Mucosa of descending colon (tissue), 3 donors: ENCODE measurements around the gene PDIK1L. TPM values are rescaled to one million over a fixed set of nuclear protein-coding genes. Genes with fewer than 3 reads are reported as not detected.

Experiments
- ATAC-seq: fragments of 200-7000 bp; cut with Tn5 transposase; one replicate; pipeline ENCODE4 v1.9.1; 2020; ENCODE audit warnings: mild to moderate bottlenecking, moderate library complexity
- DNase-seq, 3 donors: peaks; one replicate each; pipeline ENCODE4 v3.0.0-alpha.2; 2020
- H3K36me3 ChIP-seq: fragments of 200-600 bp; one replicate; pipeline ENCODE4 v1.8.0; 2021; ENCODE audit warnings: low read depth, mild to moderate bottlenecking
- H3K4me1 ChIP-seq: fragments of 200-600 bp; one replicate; pipeline ENCODE4 v1.8.0; 2021; ENCODE audit warnings: low read depth, mild to moderate bottlenecking
- H3K4me3 ChIP-seq: fragments of 200-600 bp; one replicate; pipeline ENCODE4 v1.8.0; 2021; ENCODE audit warnings: mild to moderate bottlenecking
- H3K9me3 ChIP-seq: fragments of 200-600 bp; one replicate; pipeline ENCODE4 v1.8.0; 2021; ENCODE audit warnings: mild to moderate bottlenecking
- intact Hi-C, 2 donors: fragments of 100-400 bp; cut with DNase I in 1 of 2; cut with micrococcal nuclease in 1 of 2; formaldehyde crosslinking; loops; one replicate each; pipeline versions ENCODE4 v1.11.0 to v1.11.1; 2022; cut with DNase I, micrococcal nuclease
- total RNA-seq, 3 donors: library from RNA; stranded (reverse); fragmentation: NEBNext Ultra II Directional in 2 of 3; extraction: Animal tissue kit (Norgen Biotek cat#: 25700) in 2 of 3; gene quantifications; one replicate each; pipeline versions ENCODE4 v1.2.1 to v1.2.4, GENCODE V29; 2021 to 2023
- TF ChIP-seq, protein P1 (sequence below): fragments of 200-600 bp; IDR thresholded peaks from one replicate; pipeline ENCODE4 v1.8.0; 2022; ENCODE audit warnings: antibody characterized with exemption, mild to moderate bottlenecking
- donor health status: DM: no; HTN: no; CAD: no; lungs with moderate emphysema.
- donor health status: DM: no; HTN: no; CAD: no.
- donor health status: DM: no; HTN: yes; CAD: no.

Gene PDIK1L
- total RNA-seq, 3 donors from 2014 or later = 12.9 to 17.0 (median 15.0) TPM

DNA sequence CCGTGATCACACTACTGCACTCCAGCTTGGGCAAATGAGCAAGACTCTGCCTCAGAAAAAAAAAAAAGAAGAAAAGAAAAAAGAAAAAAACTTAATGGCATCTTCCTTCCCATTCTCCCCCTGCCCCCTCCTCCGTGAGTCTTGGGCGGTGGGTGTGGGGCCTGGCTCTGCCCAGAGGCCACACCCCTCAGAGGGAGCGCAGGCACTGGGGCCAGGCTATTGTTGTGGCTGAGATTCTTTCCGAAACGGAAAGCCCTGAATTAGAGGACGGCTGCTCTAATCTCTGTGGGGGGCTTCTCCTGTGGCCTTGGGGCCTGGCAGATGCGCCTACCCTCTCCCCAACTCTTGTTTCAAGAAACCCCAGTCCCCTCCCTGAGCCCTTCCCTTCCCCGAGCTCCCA, 43.1 kb downstream of the PDIK1L start:
- TF ChIP-seq, protein P1, sequence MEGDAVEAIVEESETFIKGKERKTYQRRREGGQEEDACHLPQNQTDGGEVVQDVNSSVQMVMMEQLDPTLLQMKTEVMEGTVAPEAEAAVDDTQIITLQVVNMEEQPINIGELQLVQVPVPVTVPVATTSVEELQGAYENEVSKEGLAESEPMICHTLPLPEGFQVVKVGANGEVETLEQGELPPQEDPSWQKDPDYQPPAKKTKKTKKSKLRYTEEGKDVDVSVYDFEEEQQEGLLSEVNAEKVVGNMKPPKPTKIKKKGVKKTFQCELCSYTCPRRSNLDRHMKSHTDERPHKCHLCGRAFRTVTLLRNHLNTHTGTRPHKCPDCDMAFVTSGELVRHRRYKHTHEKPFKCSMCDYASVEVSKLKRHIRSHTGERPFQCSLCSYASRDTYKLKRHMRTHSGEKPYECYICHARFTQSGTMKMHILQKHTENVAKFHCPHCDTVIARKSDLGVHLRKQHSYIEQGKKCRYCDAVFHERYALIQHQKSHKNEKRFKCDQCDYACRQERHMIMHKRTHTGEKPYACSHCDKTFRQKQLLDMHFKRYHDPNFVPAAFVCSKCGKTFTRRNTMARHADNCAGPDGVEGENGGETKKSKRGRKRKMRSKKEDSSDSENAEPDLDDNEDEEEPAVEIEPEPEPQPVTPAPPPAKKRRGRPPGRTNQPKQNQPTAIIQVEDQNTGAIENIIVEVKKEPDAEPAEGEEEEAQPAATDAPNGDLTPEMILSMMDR = no peak
- no peak for DNase-seq

DNA sequence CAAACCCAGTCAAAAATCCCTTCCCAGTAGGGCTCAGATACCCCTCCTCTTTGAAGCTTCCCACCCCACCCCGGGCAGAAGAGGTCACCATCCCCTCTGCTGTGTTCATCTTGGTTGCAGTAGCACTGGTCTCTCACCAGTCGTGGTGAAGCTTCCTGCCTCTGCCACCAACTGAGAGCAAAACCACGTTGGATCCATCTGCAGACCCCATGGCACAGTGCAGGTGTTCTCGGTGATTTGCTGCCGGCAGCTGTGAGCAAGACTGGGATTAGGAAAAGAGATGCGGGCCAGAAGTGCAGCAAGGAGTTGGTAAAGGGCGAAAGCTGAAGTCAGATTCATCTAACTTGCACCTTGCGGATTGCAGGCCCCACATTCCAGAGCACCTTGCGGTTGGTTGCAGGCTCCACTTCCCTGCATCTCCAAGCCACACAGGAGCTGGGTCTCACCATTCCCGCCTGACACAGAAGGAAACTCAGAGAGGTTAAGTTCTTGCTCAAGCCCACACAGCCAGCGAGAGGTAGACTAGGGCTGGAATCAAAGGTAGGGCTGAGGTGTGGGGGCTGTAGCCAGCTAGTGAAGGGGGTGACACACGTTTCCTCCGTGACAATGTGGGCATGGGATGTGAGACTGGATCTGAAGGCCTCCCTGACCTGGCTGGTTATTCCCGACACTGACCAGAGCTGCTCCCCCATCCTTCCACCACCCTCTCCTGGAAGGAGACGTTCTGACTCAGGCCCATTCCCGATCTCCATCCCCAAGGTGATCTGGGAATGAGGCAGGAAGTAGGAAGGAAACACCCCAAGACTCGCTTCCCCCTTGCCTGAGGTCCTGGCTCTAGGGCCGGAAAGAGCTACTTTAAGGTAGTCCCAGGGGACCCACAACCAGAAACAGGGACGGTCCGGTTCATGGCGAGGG, 44.0 kb downstream of the PDIK1L start:
- TF ChIP-seq, protein P1 = no peak
- H3K9me3 ChIP-seq = no peaks in the 10 kb centered on the region
- H3K4me1 ChIP-seq = no peaks in the 10 kb centered on the region
- no peaks in the 10 kb centered on the region for H3K36me3 ChIP-seq
- no peak overlapping the region for H3K4me3 ChIP-seq
- intact Hi-C loops = no loop called here
- ATAC-seq = no peak
- DNase-seq = no peak

More for the DNA sequence above, 43.1 kb downstream of the PDIK1L start:
- Histone ChIP-seq H3K4me3 (no peak overlapping the region), H3K36me3 (no peaks in the 10 kb centered on the region), H3K9me3 (no peaks in the 10 kb centered on the region), H3K4me1 (no peaks in the 10 kb centered on the region)
- ATAC-seq = no peak
- intact Hi-C loops = no loop called here

DNA sequence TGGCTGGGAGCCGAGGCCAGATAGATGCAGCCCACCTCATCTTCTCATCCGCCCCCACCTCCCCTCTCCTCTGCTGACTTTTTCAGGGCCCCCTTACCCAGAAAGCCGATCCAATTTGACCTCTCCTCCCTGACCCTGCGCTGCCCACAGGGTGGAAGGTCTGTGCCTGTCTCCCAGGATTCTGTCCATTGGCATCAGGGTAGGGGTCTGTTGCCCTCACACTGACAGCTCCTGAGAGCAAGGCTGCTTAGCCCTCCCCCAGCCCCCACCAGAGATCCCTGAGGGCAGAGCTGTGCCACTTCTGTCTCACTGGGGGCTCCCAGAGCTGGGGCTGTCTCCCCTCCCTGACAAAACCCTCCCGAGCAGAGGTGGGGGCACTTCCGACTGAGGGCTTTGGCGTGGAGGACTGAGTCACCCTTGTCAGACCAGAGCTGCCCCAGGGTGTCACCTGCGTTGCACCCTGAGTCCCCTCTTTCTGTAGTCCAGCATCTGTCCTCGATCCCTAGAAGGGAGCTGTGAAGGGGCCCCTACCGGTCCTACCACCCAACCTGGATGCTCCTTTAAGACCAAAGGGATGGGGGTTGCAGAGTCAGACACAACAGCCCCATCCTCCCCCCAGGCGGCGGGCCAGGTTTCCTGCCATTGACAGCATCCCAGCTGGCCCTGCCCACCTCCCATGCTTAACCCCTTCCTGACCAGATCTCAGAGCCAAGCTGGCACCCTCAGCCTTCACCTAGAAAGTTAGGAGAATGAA, 44.8 kb downstream of the PDIK1L start:
- TF ChIP-seq, protein P1 = no peak
- H3K4me1 ChIP-seq = peaks cover 4% of the 10 kb centered on the region
- no peaks in the 10 kb centered on the region for H3K9me3 ChIP-seq
- H3K4me3 ChIP-seq = no peak overlapping the region
- ATAC-seq = no peak
- intact Hi-C loops = no loop called here
- no peak for DNase-seq
- no peaks in the 10 kb centered on the region for H3K36me3 ChIP-seq

DNA sequence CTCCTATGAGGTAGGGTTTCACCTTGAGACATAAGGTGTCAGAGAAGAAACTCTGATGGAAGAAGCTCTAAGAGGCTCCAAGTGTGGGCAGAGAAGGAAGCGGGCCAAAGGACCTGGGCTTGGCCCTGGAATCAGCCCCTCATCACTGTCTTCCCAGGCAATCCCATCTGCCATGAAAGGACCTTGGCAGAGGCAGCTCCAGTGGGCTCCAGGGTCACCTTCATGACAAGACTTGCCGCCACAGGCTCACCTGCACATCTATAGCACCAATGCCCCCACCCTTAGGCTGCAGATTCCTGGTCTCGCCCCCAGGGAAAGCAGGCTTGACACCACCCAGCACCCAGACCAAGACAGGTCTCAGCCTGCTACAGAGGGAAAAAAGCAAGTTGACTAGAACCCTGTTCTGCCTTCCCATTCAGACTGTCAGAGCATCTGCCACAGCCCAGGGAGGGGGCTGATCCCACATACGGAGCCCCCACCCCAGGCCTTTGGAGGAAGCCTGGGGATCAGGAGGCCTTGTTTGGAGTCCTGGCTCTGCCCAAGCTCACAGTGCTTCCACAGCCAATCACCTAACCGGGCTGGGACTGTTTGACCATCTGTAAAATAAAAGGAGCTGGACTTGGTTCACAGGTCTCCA, 46.8 kb downstream of the PDIK1L start:
- H3K4me3 ChIP-seq = no peak overlapping the region
- TF ChIP-seq, protein P1 = no peak

DNA sequence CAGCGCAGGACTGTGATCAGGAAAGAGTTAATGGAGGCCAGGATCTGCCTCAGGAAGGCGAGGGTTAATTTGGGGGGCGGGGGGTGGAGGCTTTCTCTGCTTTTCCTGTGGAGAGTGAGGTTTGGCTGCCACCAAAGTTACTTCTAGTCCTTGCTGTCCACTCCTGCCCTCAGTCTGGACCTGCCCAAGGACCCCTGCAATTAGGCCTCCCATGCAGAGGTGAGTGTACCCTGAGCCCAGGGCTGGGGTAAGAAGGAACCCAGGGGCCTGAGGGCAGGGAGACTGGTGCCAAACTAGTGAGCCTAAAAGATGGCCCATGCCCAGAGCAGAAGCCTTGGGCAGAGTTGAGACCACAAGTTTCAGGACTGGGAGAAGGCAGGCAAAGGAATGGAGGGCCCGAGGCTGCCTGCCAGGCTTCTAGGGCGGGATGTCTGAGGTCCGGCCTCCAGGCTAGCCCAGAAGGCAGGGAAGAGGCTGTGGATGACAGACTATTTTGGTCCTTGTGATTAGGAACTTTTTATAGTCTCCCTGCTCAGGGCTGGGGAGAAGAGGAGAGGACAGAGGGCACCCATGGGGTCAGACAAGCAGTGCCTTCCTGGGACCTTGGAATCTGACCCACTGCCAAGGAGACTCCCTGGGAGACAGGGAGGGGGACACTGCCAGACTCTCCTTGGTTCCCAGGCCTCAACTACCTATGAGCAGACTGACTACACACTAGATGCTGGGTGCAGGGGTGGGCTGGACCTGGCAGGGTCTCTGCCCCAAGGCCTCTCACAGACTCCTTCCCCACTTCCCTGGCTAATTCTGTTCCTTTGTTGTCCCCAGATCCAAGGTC, 47.5 kb downstream of the PDIK1L start, which contains the start of gene FAM110D:
FAM110D (plus strand) TSS at position 172 of the 835 bp plus-strand sequence. CDS start 2,213 bp downstream, outside the sequence.
- DNase-seq (no peak), ATAC-seq (no peak)
- Histone ChIP-seq H3K4me1 (peaks cover 12% of the 10 kb centered on the region), H3K4me3 (no peak within 1 kb of the TSS), H3K9me3 (no peaks in the 10 kb centered on the region), H3K36me3 (no peaks in the 10 kb centered on the region)
- TF ChIP-seq, protein P1 = no peak
- intact Hi-C loops = no loop called here

More for the DNA sequence above, 46.8 kb downstream of the PDIK1L start:
- no peaks in the 10 kb centered on the region for H3K36me3 ChIP-seq
- no peaks in the 10 kb centered on the region for H3K9me3 ChIP-seq
- DNase-seq (no peak), ATAC-seq (no peak)
- intact Hi-C loops = no loop called here
- peaks cover 12% of the 10 kb centered on the region for H3K4me1 ChIP-seq
